ENCODE data around the gene SNN.

DNA sequence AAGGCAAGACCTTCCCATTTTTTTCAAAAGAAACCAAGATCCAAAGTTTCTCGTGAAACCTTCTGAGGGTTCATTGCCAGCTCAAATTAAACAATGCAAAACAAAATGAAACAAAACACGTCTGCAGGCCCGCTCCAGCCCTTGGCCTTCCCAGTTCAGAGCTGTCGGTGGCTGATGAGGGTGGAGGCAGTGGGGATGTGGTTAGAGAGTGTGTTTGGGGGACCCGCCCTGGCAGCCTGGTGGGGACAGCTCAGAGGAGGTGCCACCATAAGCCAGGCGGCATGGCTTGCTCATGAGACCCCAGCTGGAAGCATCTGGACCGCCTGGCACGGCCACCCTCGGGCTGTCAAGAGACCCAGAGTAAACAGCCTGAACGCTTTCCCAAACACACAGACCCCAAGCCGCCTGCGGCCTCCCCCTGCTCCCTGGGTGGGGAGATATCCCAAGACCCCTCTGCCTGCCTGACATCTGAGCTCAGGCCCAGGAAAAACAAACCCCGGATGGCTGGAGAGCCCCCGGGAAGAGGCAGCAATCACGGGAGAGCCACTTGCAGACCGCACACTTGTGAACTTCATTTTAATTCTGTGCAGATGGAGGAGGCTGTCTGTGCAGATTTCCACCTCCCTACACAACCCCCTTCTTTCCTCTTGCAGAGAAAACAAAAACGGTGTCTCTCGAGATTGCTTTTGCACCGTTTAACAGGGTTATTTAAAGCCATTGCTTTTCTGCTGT is 46.2 kb upstream of the SNN start:
- TF ChIP-seq, protein P1, sequence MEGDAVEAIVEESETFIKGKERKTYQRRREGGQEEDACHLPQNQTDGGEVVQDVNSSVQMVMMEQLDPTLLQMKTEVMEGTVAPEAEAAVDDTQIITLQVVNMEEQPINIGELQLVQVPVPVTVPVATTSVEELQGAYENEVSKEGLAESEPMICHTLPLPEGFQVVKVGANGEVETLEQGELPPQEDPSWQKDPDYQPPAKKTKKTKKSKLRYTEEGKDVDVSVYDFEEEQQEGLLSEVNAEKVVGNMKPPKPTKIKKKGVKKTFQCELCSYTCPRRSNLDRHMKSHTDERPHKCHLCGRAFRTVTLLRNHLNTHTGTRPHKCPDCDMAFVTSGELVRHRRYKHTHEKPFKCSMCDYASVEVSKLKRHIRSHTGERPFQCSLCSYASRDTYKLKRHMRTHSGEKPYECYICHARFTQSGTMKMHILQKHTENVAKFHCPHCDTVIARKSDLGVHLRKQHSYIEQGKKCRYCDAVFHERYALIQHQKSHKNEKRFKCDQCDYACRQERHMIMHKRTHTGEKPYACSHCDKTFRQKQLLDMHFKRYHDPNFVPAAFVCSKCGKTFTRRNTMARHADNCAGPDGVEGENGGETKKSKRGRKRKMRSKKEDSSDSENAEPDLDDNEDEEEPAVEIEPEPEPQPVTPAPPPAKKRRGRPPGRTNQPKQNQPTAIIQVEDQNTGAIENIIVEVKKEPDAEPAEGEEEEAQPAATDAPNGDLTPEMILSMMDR (IDR thresholded peaks at IDR 0.05) = no peak
- no peak for TF ChIP-seq EZH2 (IDR thresholded peaks at IDR 0.05; ENCODE audit: borderline replicate concordance, insufficient read depth, low read depth, low read length, poor library complexity, severe bottlenecking)

Data from B cell (primary cell).